K562 (cell line): ENCODE measurements around the gene IRF9. TPM values are rescaled to one million over a fixed set of nuclear protein-coding genes. Genes with fewer than 3 reads are reported as not detected.

ENCODE experiments used
- ARID2 ChIP-seq: fragments of 450-650 bp; IDR thresholded peaks from 2 replicates; pipeline ENCODE4 v1.6.1; 2017; ENCODE audit warnings: antibody characterized with exemption, mild to moderate bottlenecking
- ARID3B ChIP-seq: fragments of 250-450 bp; sonication (Bioruptor Pico); IDR thresholded peaks from 2 replicates; pipeline ENCODE4 v1.4.0; 2020; ENCODE audit warnings: borderline replicate concordance
- C11orf30 ChIP-seq: fragments of 450-650 bp; IDR thresholded peaks from 2 replicates; pipeline ENCODE4 v1.6.1; 2016; ENCODE audit warnings: low read depth, mild to moderate bottlenecking
- ETV1 ChIP-seq: fragments of 450-650 bp; conservative IDR thresholded peaks from 2 replicates; pipeline ENCODE4 v1.6.1; 2016; ENCODE audit warnings: missing genetic modification characterization, control low read depth, low read depth, missing compliant biosample characterization
- IRF2 ChIP-seq: sonication (generic); formaldehyde crosslinking; IDR thresholded peaks from 2 replicates; pipeline ENCODE4 v1.8.1; 2022; ENCODE audit warnings: mild to moderate bottlenecking, missing genetic modification reagents
- MCM2 ChIP-seq: fragments of 450-650 bp; IDR thresholded peaks from 2 replicates; pipeline ENCODE4 v1.6.1; 2017; ENCODE audit warnings: low read depth, mild to moderate bottlenecking
- MTA3 ChIP-seq: fragments of 450-650 bp; formaldehyde crosslinking; IDR thresholded peaks from 2 replicates; pipeline ENCODE4 v1.6.1; 2017; ENCODE audit warnings: mild to moderate bottlenecking, borderline replicate concordance
- NCOA2 ChIP-seq, 2 experiments: fragments of 450-650 bp; IDR thresholded peaks; 2 replicates each; pipeline ENCODE4 v1.6.1; 2018; ENCODE audit warnings: mild to moderate bottlenecking in 2 of 2, moderate library complexity in 1 of 2; ENCODE audit not compliant: partially characterized antibody in 2 of 2
- SRSF9 ChIP-seq: fragments of 200-400 bp; formaldehyde crosslinking; IDR thresholded peaks from 2 replicates; pipeline ENCODE4 v1.6.1; 2017; ENCODE audit warnings: low read depth, low read length, borderline replicate concordance
- UBTF ChIP-seq, 2 experiments: IDR thresholded peaks; 2 replicates each; pipeline ENCODE4 v1.6.1; 2012; ENCODE audit warnings: improper control_type of control experiment in 2 of 2, low read depth in 2 of 2, low read length in 2 of 2, borderline replicate concordance in 1 of 2
- USF1 ChIP-seq: sonication (generic); formaldehyde crosslinking; IDR thresholded peaks from 2 replicates; pipeline ENCODE4 v1.9.0; 2022; ENCODE audit warnings: mild to moderate bottlenecking, missing genetic modification reagents
- ZBTB9 ChIP-seq: fragments of 450-650 bp; formaldehyde crosslinking; IDR thresholded peaks from 2 replicates; pipeline ENCODE4 v1.4.0; 2020; ENCODE audit warnings: mild to moderate bottlenecking, moderate library complexity
- ZNF184 ChIP-seq: sonication (generic); formaldehyde crosslinking; IDR thresholded peaks from 2 replicates; pipeline ENCODE4 v1.5.0; 2020; ENCODE audit warnings: missing genetic modification reagents
- ZNF224 ChIP-seq: sonication (generic); formaldehyde crosslinking; IDR thresholded peaks from 2 replicates; pipeline ENCODE4 v1.8.0; 2022; ENCODE audit warnings: mild to moderate bottlenecking, missing genetic modification reagents
- ZNF609 ChIP-seq: sonication (generic); formaldehyde crosslinking; IDR thresholded peaks from 2 replicates; pipeline ENCODE4 v1.8.1; 2023; ENCODE audit warnings: missing genetic modification reagents, mild to moderate bottlenecking, borderline replicate concordance
- polyA plus RNA-seq, 8 experiments: library from polyadenylated mRNA; depleted of rRNA in 4 of 8; stranded (reverse) in 5 of 8; unstranded in 3 of 8; fragments of >200 nt; fragmentation: Nextera tagmentation in 2 of 8; fragmentation: Illumina TruSeq in 1 of 8; extraction: Ambion mirVana in 2 of 8; extraction: Trizol in 1 of 8; gene quantifications; 2 replicates each; pipeline versions ENCODE4 v1.2.1 to v1.2.3, GENCODE V29; 2011 to 2014; ENCODE audit warnings: inconsistent platforms in 1 of 8, missing spikeins in 1 of 8
- total RNA-seq, 7 experiments: library from RNA; depleted of rRNA in 6 of 7; stranded (reverse); fragments of >200 nt in 6 of 7; fragmentation: Illumina TruSeq in 2 of 7; extraction: Trizol in 2 of 7; gene quantifications; 2 replicates each; pipeline versions ENCODE4 v1.2.1 to v1.2.3, GENCODE V29; 2011 to 2021; ENCODE audit warnings: low replicate concordance in 1 of 7

The IRF9 gene
- total and polyA plus RNA-seq, 9 of the 15 experiments (the other 6 are each of a cell fraction or from before 2014, with no cell fraction given) = 0.79 to 14.8 (median 6.1) TPM

GRCh38 chr14:24195186-24196070, 34.4 kb downstream of the IRF9 start, which contains the start of gene TM9SF1 (continued):
- TF ChIP-seq ARID3B (CRISPR knock-in tag) = no peak
- no peak for TF ChIP-seq ZNF609 (CRISPR knock-in tag)
- no peak for TF ChIP-seq IRF2 (CRISPR knock-in tag)
- TF ChIP-seq NCOA2 (IDR thresholded peaks at IDR 0.05; ENCODE audit: partially characterized antibody in 2 of 2) = peak in 1 of 2 experiments; percentile 97
- no peak for TF ChIP-seq SRSF9
- TF ChIP-seq UBTF (IDR thresholded peaks at IDR 0.05; ENCODE audit: borderline replicate concordance in 1 of 2, low read depth in 2 of 2, low read length in 2 of 2) = peak in 1 of 2 experiments; percentile 74; a peak in 3 of 4 replicates
- TF ChIP-seq C11orf30 = peak; percentile 57; the same call in 1 of the 2 replicates
- TF ChIP-seq ETV1 = peak; percentile 65
- TF ChIP-seq ZNF224 (CRISPR knock-in tag) = no peak
- no peak for TF ChIP-seq MCM2
- no peak; the same call in 1 of the 2 replicates for TF ChIP-seq MTA3
- TF ChIP-seq USF1 (CRISPR knock-in tag) = no peak
- TF ChIP-seq ZBTB9 (CRISPR knock-in tag) = peak; percentile 72
- TF ChIP-seq ZNF184 (CRISPR knock-in tag) = no peak
- no peak for TF ChIP-seq ARID2
